ENCODE data around the gene OR6F1.
"Not testable (repeated sequence)": the region's sequence is repeated elsewhere in the genome, so short reads cannot be mapped to it uniquely, and the experiment has no call there.

The OR6F1 gene

DNA sequence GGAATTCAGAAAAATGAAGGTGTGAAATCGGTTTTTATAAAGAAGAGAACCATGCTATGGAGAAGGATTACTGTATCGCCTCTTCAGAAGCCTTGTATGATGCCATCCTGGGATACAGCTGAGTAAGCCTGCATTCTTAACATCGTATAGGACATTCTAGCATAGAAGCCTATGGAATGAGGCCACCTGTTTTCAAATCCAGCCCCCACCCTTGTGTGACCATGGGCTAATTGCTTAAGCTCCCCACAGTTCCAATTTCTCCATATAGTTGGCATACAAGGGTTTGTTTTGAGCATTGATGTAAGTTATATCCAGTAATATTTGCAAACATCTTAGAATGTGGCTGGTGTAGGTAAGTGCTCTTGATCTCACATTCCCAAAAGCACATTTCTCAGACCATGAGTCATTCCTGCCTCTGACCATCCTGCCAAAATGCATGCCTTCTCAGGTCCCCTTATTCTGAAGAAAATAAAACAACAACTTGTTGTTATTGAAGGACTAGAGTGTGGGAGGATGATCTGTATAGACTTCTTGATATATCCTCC lies 30.0 kb upstream of the OR6F1 start:
- no peaks in the 10 kb centered on the region for H3K36me3 ChIP-seq (ENCODE audit: control insufficient read depth in 2 of 2, insufficient read depth in 1 of 2, low read length in 2 of 2)
- POLR2A ChIA-PET = no interaction called here

DNA sequence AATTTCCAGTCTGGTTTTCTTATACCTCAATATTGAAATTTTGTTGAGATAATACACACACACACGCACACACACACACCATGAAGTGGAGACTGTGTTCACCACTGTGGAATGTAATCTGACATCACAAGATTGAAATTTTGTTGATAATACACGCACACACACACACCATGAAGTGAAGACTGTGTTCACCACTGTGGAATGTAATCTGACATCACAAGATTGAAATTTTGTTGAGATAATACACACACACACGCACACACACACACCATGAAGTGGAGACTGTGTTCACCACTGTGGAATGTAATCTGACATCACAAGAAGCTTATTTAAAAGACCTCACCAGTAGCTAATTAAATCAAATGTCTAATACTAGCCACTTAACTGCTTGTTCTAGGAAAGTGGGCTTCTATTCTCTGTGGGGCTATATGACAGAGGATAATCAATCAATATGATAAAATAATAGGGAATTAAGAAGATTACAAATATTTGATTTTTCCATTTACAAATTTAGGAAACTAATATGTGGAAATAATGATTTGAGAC lies 25.8 kb upstream of the OR6F1 start:
- H3K27ac ChIP-seq (ENCODE audit: extremely low read depth, low read depth, low read length); H3K4me1 ChIP-seq (ENCODE audit: control insufficient read depth, insufficient read depth, low read length); H3K4me3 ChIP-seq (ENCODE audit: low read depth, low read length); H3K36me3 ChIP-seq (ENCODE audit: control insufficient read depth in 2 of 2, insufficient read depth in 1 of 2, low read length in 2 of 2); H3K9me3 ChIP-seq (ENCODE audit: control insufficient read depth, insufficient read depth, low read depth, low read length); POLR2A ChIA-PET; CTCF ChIA-PET: not testable (repeated sequence)

More for the DNA sequence above, 30.0 kb upstream of the OR6F1 start:
- Histone ChIP-seq H3K9me3 (ENCODE audit: control insufficient read depth, insufficient read depth, low read depth, low read length) (no peaks in the 10 kb centered on the region), H3K27ac (ENCODE audit: extremely low read depth, low read depth, low read length) (no peak overlapping the region), H3K4me1 (ENCODE audit: control insufficient read depth, insufficient read depth, low read length) (no peaks in the 10 kb centered on the region), H3K4me3 (ENCODE audit: low read depth, low read length) (no peak overlapping the region)
- TF ChIP-seq ZNF701 (tag by site-specific recombination; IDR thresholded peaks at IDR 0.05) (no peak), ZNF138 (tag by site-specific recombination; IDR thresholded peaks at IDR 0.05; ENCODE audit: borderline replicate concordance) (no peak), ZNF48 (tag by site-specific recombination; IDR thresholded peaks at IDR 0.05) (no peak), ZNF324 (tag by site-specific recombination; IDR thresholded peaks at IDR 0.05) (no peak), ZNF571 (tag by site-specific recombination; IDR thresholded peaks at IDR 0.05) (no peak)
- TF ChIP-seq, protein P1, sequence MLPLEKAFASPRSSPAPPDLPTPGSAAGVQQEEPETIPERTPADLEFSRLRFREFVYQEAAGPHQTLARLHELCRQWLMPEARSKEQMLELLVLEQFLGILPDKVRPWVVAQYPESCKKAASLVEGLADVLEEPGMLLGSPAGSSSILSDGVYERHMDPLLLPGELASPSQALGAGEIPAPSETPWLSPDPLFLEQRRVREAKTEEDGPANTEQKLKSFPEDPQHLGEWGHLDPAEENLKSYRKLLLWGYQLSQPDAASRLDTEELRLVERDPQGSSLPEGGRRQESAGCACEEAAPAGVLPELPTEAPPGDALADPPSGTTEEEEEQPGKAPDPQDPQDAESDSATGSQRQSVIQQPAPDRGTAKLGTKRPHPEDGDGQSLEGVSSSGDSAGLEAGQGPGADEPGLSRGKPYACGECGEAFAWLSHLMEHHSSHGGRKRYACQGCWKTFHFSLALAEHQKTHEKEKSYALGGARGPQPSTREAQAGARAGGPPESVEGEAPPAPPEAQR (tag by site-specific recombination; IDR thresholded peaks at IDR 0.05) = no peak
- TF ChIP-seq, protein P2, sequence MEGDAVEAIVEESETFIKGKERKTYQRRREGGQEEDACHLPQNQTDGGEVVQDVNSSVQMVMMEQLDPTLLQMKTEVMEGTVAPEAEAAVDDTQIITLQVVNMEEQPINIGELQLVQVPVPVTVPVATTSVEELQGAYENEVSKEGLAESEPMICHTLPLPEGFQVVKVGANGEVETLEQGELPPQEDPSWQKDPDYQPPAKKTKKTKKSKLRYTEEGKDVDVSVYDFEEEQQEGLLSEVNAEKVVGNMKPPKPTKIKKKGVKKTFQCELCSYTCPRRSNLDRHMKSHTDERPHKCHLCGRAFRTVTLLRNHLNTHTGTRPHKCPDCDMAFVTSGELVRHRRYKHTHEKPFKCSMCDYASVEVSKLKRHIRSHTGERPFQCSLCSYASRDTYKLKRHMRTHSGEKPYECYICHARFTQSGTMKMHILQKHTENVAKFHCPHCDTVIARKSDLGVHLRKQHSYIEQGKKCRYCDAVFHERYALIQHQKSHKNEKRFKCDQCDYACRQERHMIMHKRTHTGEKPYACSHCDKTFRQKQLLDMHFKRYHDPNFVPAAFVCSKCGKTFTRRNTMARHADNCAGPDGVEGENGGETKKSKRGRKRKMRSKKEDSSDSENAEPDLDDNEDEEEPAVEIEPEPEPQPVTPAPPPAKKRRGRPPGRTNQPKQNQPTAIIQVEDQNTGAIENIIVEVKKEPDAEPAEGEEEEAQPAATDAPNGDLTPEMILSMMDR (tag by site-specific recombination; IDR thresholded peaks at IDR 0.05) = no peak
- TF ChIP-seq, protein P3, sequence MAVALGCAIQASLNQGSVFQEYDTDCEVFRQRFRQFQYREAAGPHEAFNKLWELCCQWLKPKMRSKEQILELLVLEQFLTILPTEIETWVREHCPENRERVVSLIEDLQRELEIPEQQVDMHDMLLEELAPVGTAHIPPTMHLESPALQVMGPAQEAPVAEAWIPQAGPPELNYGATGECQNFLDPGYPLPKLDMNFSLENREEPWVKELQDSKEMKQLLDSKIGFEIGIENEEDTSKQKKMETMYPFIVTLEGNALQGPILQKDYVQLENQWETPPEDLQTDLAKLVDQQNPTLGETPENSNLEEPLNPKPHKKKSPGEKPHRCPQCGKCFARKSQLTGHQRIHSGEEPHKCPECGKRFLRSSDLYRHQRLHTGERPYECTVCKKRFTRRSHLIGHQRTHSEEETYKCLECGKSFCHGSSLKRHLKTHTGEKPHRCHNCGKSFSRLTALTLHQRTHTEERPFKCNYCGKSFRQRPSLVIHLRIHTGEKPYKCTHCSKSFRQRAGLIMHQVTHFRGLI (tag by site-specific recombination; IDR thresholded peaks at IDR 0.05) = no peak
- CTCF ChIA-PET = no interaction called here

DNA sequence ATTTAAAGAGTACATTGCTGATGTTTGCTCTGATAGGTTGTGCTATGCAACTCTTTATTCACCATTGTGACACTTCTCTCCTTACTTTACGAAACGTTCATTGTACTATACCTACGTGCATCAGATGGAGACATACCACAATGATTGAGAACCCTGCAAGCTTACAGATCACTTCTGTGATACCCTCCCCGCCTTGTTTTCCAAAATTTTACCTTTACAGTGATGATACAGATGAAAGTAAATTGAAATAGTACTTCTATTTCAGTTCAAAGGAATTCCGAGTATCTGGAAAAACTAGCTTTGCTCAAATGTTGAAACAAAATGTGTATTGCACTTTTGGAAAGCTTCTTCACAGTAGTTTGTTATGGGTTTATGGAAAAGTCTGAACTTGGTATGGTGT lies 25.3 kb upstream of the OR6F1 start:
- Histone ChIP-seq H3K36me3 (ENCODE audit: control insufficient read depth in 2 of 2, insufficient read depth in 1 of 2, low read length in 2 of 2) (no peaks in the 10 kb centered on the region), H3K9me3 (ENCODE audit: control insufficient read depth, insufficient read depth, low read depth, low read length) (no peaks in the 10 kb centered on the region), H3K4me1 (ENCODE audit: control insufficient read depth, insufficient read depth, low read length) (no peaks in the 10 kb centered on the region), H3K27ac (ENCODE audit: extremely low read depth, low read depth, low read length) (no peak overlapping the region), H3K4me3 (ENCODE audit: low read depth, low read length) (no peak overlapping the region)
- CTCF ChIA-PET = interaction anchor here (0.6 kb wide), 1 partner anchor 230 kb away, joined by 4 read pairs; no protein-coding TSS in a partner anchor
- TF ChIP-seq KLF1 (tag by site-specific recombination; IDR thresholded peaks at IDR 0.05) (no peak), ZNF561 (tag by site-specific recombination; IDR thresholded peaks at IDR 0.05; ENCODE audit: borderline replicate concordance) (no peak), ZNF133 (tag by site-specific recombination; IDR thresholded peaks at IDR 0.05) (no peak), ZNF621 (tag by site-specific recombination; IDR thresholded peaks at IDR 0.05) (no peak), ZNF510 (tag by site-specific recombination; IDR thresholded peaks at IDR 0.05; ENCODE audit: insufficient replicate concordance) (no peak), KLF10 (tag by site-specific recombination; IDR thresholded peaks at IDR 0.05) (no peak), KLF9 (tag by site-specific recombination; IDR thresholded peaks at IDR 0.05; ENCODE audit: low read depth) (no peak), ZNF529 (tag by site-specific recombination; IDR thresholded peaks at IDR 0.05; ENCODE audit: insufficient replicate concordance) (no peak), SALL2 (tag by site-specific recombination; IDR thresholded peaks at IDR 0.05; ENCODE audit: borderline replicate concordance) (no peak)
- TF ChIP-seq, protein P4, sequence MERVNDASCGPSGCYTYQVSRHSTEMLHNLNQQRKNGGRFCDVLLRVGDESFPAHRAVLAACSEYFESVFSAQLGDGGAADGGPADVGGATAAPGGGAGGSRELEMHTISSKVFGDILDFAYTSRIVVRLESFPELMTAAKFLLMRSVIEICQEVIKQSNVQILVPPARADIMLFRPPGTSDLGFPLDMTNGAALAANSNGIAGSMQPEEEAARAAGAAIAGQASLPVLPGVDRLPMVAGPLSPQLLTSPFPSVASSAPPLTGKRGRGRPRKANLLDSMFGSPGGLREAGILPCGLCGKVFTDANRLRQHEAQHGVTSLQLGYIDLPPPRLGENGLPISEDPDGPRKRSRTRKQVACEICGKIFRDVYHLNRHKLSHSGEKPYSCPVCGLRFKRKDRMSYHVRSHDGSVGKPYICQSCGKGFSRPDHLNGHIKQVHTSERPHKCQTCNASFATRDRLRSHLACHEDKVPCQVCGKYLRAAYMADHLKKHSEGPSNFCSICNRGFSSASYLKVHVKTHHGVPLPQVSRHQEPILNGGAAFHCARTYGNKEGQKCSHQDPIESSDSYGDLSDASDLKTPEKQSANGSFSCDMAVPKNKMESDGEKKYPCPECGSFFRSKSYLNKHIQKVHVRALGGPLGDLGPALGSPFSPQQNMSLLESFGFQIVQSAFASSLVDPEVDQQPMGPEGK (tag by site-specific recombination; IDR thresholded peaks at IDR 0.05) = no peak
- POLR2A ChIA-PET = no interaction called here
